Head of caudate nucleus (tissue), 42 donors: Measurements from ENCODE around the gene BRIP1.
"Not testable (repeated sequence)": the region's sequence is repeated elsewhere in the genome, so short reads cannot be mapped to it uniquely, and the experiment has no call there.

ENCODE experiments used
- DNase-seq, 42 donors: peaks; one replicate each; pipeline versions ENCODE4 v3.0.0 to v3.0.0-alpha.2; 2020 to 2021; ENCODE audit warnings: mixed read lengths in 7 of 42
- intact Hi-C: fragments of 100-400 bp; cut with DNase I; formaldehyde crosslinking; loops from one replicate; pipeline ENCODE4 v1.15.0; 2022

BRIP1 gene

DNA sequence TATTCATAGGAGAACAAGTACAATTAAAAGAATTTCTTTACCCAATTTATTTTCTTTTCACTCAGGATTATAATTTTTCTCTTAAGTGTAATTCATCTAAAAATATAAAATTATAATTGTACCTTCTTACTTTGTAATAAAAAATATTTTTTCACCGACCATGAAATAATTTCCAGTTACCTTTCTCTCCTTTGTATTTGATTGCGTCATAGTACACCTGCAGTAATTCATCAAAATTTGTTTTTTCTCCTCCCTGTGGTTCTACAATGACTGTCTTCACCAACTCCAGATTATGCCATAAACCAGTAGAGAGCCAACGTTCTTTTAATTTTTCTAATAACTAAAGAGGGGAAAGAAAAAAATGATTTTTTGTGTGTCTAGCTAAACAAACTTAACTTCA, 119.1 kb downstream of the BRIP1 start:
- DNase-seq: no peak

DNA sequence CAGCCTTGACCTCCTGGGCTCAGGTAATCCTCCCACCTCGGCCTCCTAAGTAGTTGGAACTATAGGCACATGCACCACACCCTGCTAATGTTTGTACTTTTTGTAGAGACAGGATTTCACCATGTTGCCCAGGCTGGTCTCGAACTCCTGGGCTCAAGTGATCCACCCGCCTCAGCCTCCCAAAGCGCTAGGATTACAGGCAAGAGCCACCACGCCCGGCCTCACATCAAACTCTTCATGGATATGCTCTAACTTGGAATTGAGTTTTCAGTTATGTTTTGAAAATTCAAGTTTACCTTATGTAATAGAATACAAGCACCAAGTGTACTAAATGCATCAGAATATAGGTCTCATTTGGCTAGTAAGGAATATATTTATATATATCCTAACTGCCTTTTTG, 119.6 kb downstream of the BRIP1 start:
- intact Hi-C loops: no loop called here
- DNase-seq: no peak

More for the DNA sequence above, 119.1 kb downstream of the BRIP1 start:
- intact Hi-C loops: no loop called here

DNA sequence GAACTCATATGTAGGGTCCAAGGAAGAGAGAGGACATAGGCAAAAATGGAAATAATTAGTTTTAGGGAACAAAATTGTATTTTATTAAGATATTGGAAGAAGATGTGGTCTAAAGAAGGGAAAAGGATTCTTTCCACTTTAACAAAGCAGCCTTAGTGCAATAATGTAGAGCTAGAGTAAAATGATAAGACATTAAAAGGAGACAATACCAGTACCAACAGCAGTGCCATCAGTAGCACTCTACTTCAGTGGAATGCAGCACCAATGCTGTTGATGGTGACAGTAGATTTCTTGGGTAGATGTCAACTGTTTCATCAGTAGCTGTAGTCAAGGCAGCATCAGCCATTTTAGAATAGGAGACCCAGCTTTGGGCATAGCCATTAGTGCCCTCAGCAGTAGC, 124.3 kb downstream of the BRIP1 start:
- no peak for DNase-seq
- intact Hi-C loops: no loop called here

DNA sequence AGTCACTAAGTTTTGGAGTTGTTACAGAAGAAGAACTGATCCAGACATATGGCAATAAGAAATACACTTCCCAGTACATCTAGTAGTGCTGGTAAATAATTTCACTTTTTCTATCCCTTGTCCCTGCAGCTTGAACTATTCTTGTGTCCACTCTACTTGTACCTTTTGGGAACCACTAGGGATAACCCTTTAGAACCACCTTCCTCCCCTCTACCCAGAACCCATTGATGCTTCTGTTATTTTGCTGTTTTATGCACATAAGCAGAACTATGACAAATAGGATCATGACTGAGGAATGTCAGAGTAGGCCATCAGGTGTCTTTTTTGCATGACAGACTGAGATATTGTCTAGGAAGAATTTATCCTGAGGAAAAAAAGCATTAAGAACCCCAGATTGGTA, 125.1 kb downstream of the BRIP1 start:
- intact Hi-C loops: no loop called here
- no peak for DNase-seq

DNA sequence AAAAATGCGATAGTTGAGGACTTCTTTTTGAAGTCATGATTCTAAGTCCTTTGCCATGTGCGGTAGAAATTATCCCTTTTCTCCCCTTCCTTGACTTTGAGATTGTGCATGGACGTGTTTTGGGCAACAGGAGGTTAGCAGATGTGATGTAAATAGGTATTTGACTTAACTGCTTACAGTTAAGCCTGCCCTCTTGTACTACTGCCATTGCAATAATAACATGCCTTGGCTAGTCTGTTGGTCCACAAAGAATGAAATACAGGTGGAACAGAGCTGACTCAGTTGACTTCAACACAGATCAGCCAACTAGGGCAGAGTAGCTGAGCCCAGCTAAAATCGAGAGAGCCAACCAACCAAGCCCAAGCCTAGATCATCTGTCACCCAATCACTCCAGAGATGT, 125.5 kb downstream of the BRIP1 start:
- no peak for DNase-seq
- intact Hi-C loops: no loop called here

DNA sequence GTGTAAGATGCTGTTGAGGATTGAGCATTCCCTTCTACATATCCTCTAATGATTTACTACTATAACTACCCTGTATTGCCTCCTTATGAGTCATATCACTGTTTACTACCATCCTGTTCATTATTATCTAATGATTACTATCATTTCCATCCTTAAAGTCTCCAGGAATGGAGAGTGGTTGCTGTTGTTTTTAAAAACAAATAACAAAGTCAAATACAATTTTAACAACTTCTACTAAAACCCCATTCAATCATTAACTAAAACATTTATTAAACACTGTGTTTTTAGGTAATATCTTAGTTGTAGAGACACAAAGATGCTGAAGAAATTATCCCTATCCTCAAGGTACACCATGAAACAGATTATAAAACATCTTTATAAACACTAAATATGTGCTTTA, 126.9 kb downstream of the BRIP1 start:
- DNase-seq: no peak
- intact Hi-C loops: no loop called here

DNA sequence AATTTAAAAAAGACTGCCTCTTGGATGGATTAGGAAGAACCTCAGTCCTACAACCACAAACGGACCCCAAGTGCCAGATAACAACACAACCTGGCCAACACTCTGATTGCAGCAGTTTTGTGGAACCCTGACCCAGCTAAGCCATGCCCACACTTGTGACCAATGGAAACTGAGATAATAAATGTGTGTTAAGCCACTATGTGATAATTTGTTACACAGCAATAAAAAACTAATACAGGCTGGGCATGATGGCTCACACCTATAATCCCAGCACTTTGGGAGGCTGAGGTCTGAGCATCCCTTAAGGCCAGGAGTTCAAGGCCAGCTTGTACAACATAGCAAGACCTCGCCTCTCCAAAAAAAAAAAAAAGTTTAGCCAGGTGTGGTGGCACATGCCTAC, 127.5 kb downstream of the BRIP1 start:
- no peak for DNase-seq
- intact Hi-C loops: no loop called here

DNA sequence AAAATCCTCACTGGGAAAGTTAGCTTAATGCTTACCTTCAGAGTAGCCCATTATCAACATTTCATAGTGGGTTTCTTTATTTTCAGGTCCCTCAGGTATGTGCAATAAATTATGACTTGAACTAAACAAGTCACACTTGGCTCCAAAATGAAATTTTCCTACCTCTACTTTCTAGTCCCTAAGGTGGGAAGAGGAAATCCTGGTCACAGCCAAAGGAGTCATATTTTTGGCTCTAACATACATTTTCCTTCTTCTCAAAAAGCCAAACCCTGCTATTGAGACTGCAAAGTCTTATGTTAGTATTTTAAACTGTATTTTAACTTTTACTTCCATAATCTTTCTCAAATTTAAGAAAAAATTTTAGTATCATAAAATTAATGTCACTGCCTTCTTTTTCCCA, 128.9 kb downstream of the BRIP1 start:
- intact Hi-C loops: no loop called here
- no peak for DNase-seq

DNA sequence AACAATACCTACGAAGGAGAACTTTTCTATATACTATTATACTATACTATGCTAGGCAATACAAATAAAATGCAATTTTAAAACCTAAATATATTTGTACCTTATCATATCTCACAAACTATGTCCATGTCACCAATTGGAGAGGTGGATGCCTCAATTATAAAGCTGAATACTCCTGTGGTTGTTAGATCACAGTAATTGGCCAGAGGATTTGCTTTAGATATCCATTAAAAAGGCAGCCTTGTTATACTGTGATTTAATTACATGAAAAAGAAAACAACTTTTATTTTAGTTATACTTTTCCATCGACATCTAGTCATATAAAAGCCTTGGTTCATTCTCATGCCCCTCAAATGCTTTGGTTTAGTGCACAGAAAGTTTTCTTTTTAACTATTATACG, 129.3 kb downstream of the BRIP1 start:
- intact Hi-C loops: no loop called here
- no peak for DNase-seq

DNA sequence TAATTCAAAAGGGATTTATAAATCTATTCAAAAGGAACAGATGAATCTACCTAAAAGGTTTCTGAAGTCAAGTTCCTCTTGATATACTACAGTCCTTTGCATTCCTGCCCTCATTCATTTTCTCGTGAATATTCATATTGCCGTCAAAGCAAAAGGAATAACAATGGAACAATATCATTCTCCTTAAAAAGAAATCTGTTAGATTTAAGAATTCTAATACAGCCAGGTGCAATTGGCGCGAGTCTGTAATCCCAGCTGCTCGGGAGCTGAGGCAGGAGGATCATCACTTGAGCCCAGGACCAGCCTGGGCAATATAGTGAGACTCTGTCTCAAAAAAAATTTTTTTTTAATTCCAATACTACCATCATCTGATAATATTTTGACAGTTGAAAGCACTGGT, 130.3 kb downstream of the BRIP1 start:
- intact Hi-C loops: no loop called here
- no peak for DNase-seq

DNA sequence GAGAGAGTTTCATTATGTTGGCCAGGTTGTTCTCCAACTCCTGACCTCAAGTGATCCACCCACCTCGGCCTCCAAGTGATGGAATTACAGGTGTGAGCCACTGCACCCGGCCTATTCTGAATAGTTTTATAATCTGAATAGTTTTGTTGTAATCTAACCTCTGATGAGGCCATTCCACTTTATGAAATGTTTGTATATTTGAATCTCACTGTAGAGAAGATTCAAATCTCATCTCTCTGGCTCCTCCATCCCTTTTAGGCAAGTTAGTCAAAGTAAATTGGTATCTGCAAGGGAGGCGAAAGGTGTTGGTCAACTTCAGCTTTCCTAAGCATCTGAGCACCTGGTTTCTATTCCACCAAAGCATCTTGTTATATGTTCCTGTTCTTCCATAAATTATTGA, 131.2 kb downstream of the BRIP1 start:
- no peak for DNase-seq
- intact Hi-C loops: no loop called here

DNA sequence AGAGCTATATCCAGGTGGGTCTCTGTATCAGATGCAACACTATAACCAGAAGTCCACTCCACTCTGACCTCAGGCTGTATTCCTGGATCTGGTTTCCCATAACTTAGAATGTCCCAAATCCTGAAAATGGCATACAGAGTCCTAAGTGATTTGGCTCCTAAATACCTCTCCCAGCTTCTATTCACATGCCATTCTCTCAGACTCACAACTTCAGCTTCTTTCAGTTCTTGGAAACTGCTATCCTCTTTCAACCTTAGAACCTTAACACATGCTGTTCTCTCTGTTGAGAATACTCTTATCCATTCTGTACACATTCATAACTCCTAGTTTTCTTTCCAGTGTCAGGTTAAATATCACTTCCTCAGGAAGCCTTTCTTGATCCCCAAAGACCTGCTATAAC, 132.0 kb downstream of the BRIP1 start:
- no peak for DNase-seq
- intact Hi-C loops: no loop called here

DNA sequence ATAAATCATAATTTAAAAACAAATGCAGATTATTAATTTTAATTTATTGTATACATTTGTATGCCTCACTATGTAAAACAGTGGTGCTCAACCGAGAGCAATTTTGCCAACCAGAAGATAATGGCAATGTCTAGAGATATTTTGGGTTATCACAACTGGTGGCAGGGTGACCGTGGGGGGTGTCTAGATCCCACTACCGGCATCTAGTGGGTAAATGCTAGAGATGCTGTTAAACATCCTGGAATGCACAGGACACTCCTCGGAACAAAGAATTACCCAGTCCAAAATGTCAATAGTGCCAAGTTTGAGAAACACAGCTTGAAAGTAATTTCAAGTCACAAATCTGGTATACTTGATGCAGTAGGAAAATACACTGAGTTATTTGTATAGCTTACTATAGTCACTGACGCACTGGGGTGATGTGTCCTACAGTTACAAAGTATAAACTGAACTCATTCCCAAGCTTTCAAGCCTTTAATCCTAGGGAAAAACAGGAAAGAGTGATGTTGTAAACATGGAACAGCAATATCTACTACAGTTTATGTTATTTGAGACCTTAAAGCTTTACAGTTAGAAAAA, 133.5 kb downstream of the BRIP1 start:
- intact Hi-C loops: no loop called here
- no peak for DNase-seq

DNA sequence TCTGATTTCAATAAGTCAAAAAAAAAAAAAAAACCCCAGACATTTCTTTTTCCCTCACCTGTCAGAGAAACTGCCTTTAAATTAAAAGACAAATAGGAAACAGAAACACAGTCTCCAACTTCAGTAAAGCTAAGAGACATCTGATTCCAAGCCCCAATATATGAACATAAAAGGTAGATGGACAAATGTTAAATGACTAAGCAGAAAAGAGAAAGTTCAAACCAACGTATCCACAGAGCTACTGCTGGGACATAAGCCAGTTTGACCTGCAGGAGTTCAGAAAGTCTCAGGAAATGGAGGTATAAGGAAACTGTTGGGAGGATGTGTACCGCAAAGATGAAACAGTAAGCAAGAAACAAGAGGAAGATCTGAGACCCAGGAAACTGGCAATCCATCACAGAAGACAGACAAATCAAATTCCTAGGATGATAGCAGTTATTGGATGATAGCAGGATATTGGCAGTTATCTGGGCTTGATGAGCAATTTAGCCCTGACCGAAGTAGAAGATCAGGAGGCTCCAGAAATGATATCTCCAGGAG, 135.0 kb downstream of the BRIP1 start:
- intact Hi-C loops: no loop called here
- DNase-seq: no peak

DNA sequence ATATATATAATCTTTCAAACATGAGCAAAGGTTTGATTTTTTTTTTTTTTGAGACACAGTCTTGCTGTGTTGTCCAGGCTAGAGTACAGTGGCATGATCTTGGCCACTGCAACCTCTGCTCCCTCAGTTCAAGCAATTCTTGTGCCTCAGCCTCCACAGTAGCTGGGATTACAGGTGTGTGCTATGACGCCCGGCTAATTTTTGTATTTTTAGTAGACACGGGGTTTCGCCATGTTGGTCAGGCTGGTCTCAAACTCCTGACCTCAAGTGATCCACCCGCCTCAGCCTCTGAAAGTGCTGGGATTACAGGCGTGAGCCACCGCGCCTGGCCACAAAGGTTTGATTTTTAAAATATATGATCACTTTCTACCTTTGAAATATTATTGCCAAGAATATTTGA, 135.5 kb downstream of the BRIP1 start:
- intact Hi-C loops, DNase-seq: not testable (repeated sequence)

DNA sequence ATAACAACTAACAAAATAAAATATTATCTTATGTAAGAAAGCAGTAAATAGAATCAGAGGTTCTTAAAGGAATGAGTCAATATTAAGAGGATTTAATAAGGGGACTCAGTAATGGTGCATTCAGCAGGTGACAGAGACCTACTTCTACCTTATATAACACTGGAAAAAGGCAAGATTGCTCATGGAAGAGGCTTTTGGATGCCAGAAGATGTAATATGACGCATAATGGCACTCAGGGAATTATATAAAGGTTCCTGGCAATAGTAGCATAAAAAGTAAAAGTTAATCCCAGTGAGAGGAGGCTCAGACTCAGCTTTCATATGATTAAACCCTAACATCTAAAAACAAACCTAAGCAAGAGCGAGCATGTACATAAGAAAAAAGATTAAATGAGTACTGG, 136.4 kb downstream of the BRIP1 start:
- no peak for DNase-seq

DNA sequence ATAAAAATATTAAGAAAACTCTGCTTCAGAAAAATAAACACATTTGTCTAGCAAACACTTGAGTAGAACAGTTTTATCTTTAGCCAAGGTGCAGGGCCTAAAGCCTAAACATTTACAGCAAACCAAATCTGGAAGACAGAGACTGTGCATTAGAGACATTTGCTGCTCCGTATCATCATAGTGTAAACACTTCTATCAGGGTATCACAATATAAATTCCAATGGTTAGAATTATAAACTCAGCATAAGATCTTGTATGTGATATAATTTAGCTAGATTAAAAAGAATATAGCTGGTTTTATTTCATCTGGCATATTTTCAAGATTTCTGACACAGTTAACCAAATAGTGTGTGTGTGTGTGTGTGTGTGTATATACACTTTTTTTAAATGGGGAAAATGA, 138.6 kb downstream of the BRIP1 start:
- DNase-seq: no peak
- intact Hi-C loops: no loop called here

More for the DNA sequence above, 136.4 kb downstream of the BRIP1 start:
- intact Hi-C loops: no loop called here

DNA sequence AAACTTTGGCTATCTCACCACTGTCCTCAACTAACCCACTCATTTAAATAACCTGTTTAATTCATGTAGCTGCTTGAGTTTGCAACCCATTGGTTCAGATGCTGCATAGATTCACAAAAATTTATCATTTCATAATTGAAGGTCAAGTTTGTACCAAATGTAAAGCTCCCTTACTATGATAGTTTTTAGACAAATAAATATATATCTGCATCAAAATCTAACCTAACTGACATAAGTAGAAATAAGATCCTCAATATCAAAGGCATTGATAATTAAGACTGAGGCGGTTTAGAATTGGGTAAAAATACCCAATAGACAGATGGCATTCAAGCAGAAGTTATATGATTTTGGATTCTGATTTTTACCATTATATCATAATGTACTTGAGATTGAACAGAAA, 139.4 kb downstream of the BRIP1 start:
- intact Hi-C loops: no loop called here
- DNase-seq: no peak

DNA sequence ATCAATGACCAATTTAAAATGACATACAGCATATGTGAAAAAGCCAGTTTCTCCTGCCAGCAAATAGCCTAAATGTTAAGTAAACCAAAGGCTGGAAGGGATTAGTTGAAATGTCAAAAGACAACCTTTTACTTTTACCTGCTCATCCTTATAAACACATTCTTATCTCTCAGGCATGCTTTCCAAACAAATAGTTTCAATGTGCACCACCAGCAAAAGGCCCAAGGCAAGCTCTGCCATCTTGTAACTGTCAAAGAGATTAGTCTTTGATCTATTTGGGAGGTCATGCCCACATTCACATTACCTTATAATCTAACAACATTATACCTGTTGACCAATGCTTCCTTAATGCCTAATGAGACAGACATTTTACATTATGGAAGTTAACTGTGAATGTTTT, 140.1 kb downstream of the BRIP1 start:
- intact Hi-C loops: no loop called here
- DNase-seq: no peak

DNA sequence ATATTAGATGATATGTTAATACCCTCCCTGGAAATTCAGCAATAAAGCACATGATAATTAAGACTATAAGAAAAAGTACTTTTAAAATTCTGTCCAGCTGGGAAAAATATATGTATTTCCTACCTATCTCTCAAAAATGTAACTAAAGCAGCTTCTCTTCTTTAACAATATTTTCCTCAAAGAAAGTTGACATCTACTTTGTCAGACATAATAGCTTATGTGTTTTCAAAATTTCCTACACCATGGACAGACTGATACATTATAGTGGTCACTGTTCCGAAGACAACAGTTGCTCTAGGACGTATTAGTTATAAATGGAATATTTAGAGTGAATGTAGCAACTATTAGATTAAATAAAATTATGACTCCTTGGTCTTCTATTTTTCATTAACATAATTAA, 140.9 kb downstream of the BRIP1 start:
- intact Hi-C loops: no loop called here
- no peak for DNase-seq

DNA sequence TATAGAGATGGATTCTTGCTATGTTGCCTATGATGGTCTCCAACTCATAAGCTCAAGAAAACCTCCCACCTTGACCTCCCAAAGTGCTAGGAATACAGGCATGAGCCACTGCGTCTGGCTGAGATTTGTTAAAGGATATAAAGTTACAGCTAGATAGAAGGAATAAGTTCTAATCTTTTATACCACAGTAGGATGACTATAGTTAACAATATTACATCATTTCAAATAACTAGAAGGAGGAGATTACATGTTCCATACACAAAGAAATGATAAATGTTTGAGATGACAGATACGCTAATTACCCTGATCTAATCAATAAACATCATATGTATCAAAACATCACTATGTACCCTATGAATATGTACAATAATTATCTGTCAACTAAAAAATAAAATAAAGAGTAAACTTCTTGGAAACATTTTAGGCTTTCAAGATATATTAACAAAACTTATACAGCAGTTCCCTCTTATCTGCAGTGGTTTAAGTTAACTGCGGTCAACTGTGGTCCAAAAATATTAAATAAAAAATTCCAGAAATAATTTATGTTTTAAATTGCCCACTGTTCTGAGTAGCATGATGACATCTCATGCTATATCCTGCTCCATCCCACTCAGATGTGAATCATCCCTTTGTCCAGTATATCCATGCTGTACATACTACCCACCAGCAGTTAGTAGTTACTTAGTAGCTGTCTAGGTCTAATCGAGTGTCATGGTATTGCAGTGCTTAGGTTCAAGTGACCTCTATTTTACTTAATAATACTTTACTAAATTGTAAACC, 143.1 kb downstream of the BRIP1 start:
- intact Hi-C loops: no loop called here
- DNase-seq: no peak
